Measurements from ENCODE around the gene KRTAP1-1.
"Not testable (repeated sequence)": the region's sequence is repeated elsewhere in the genome, so short reads cannot be mapped to it uniquely, and the experiment has no call there.

The KRTAP1-1 gene

GRCh38 chr17:41054556-41054955 is 13.3 kb upstream of the KRTAP1-1 start:
- DNase-seq: not testable (repeated sequence)

GRCh38 chr17:41054025-41054424 is 12.8 kb upstream of the KRTAP1-1 start:
- no peak for DNase-seq

- DNase-seq: no peak
Observed at GRCh38 chr17:41052566-41052965, 11.3 kb upstream of the KRTAP1-1 start.

- DNase-seq: no peak
Observed at GRCh38 chr17:41049110-41049509, 7.9 kb upstream of the KRTAP1-1 start.

GRCh38 chr17:41048441-41048840 is 7.2 kb upstream of the KRTAP1-1 start:
- no peak for DNase-seq

- DNase-seq: not testable (repeated sequence)
Observed at GRCh38 chr17:41046735-41047465, 5.7 kb upstream of the KRTAP1-1 start, which contains the start of gene KRTAP2-1. Gene KRTAP2-1, minus strand, starts transcription at chr17:41047316. Its CDS starts 49 bp downstream, at chr17:41047267.

GRCh38 chr17:41042953-41043352 is 1.7 kb upstream of the KRTAP1-1 start:
- no peak for DNase-seq

- DNase-seq: no peak
Observed at GRCh38 chr17:41037853-41038350, 3.3 kb downstream of the KRTAP1-1 start.

GRCh38 chr17:41034346-41034935 is 6.8 kb downstream of the KRTAP1-1 start, which contains the start of gene KRTAP1-3:
Gene KRTAP1-3, minus strand, starts transcription at chr17:41034874. Its CDS starts 53 bp downstream, at chr17:41034821.
- DNase-seq: not testable (repeated sequence)

GRCh38 chr17:41029633-41030245 is 11.5 kb downstream of the KRTAP1-1 start, which contains the start of gene KRTAP1-4:
Gene KRTAP1-4, minus strand, starts transcription at chr17:41030195. Its CDS starts 117 bp downstream, at chr17:41030078.
- DNase-seq: no peak

- DNase-seq: no peak
Observed at GRCh38 chr17:41026715-41027471, 14.4 kb downstream of the KRTAP1-1 start, which contains the start of gene KRTAP1-5. Gene KRTAP1-5, minus strand, starts transcription at chr17:41027208. Its CDS starts 53 bp downstream, at chr17:41027155.

- no peak for DNase-seq
Observed at GRCh38 chr17:41024697-41025096, 16.6 kb downstream of the KRTAP1-1 start.

GRCh38 chr17:41020336-41020735 is 20.9 kb downstream of the KRTAP1-1 start:
- DNase-seq: no peak

- DNase-seq: no peak
Observed at GRCh38 chr17:41019415-41019814, 21.8 kb downstream of the KRTAP1-1 start.

- no peak for DNase-seq
Observed at GRCh38 chr17:41018541-41018940, 22.7 kb downstream of the KRTAP1-1 start.

- DNase-seq: no peak
Observed at GRCh38 chr17:41016578-41017215, 24.6 kb downstream of the KRTAP1-1 start.

GRCh38 chr17:41015454-41015853 is 25.8 kb downstream of the KRTAP1-1 start:
- no peak for DNase-seq

GRCh38 chr17:41013606-41014005 is 27.6 kb downstream of the KRTAP1-1 start:
- no peak for DNase-seq

GRCh38 chr17:41013181-41013580 is 28.1 kb downstream of the KRTAP1-1 start:
- DNase-seq: no peak

- DNase-seq: no peak
Observed at GRCh38 chr17:41012326-41013120, 28.7 kb downstream of the KRTAP1-1 start.

GRCh38 chr17:41010441-41010840 is 30.8 kb downstream of the KRTAP1-1 start:
- DNase-seq: no peak

Measured in NCI-H1694 (cell line).